GM12878 (cell line): ENCODE measurements around the gene EGF. TPM values are rescaled to one million over a fixed set of nuclear protein-coding genes. Genes with fewer than 3 reads are reported as not detected.

Experiments used
- ATAC-seq: fragments of 200-7000 bp; cut with Tn5 transposase; 3 replicates; pipeline ENCODE4 v1.9.1; 2020; ENCODE audit warnings: mild to moderate bottlenecking, moderate library complexity
- BruUV-seq: library from RNA; stranded (reverse); fragments of 400-500 nt; replicated peaks from 2 replicates; lab custom pipeline; 2021; lab: Mats Ljungman, UMichigan
- CTCF ChIA-PET: fragments of 300-600 bp; sonication (Branson Sonifier 250); formaldehyde crosslinking; extraction: SDS; loops from one replicate; lab custom pipeline; 2021; ENCODE audit warnings: inconsistent platforms; lab: Yijun Ruan, JAX
- POLR2A ChIA-PET: fragments of 350-600 bp; formaldehyde crosslinking; extraction: SDS; loops from one replicate; lab custom pipeline; 2021; ENCODE audit warnings: inconsistent platforms; lab: Charles Lee
- RAD21 ChIA-PET: fragments of 300-600 bp; sonication (Branson Sonifier 250); formaldehyde crosslinking; loops from one replicate; lab custom pipeline; 2023; ENCODE audit warnings: antibody characterized with exemption; ENCODE audit not compliant: unreplicated experiment; lab: Charles Lee
- SMC1A ChIA-PET: fragments of 300-600 bp; sonication (Branson Sonifier 250); formaldehyde crosslinking; loops from one replicate; lab custom pipeline; 2023; ENCODE audit not compliant: unreplicated experiment, uncharacterized antibody; lab: Charles Lee
- DNase-seq: peaks from one replicate; pipeline ENCODE4 v3.0.0-alpha.2; 2011; ENCODE audit warnings: low read depth, low spot score
- FAIRE-seq: peaks from 3 replicates; lab custom pipeline; 2011; peaks lifted over from hg19 to GRCh38; lab: Jason Lieb, UNC
- H2AFZ ChIP-seq: 2 replicates; pipeline ENCODE4 v1.6.0; 2011; ENCODE audit warnings: low read depth, low read length, control low read depth; ENCODE audit not compliant: control insufficient read depth
- H3K27ac ChIP-seq: 2 replicates; pipeline ENCODE4 v1.5.1; 2011; ENCODE audit warnings: control low read depth; ENCODE audit not compliant: control insufficient read depth, insufficient read depth
- H3K27me3 ChIP-seq, 2 experiments: replicated peaks in 1 of 2; 2 replicates each; pipeline versions ENCODE4 v1.6.0 to v1.6.1; 2011; ENCODE audit warnings: low read length in 1 of 2; ENCODE audit not compliant: control insufficient read depth in 2 of 2, insufficient read depth in 2 of 2
- H3K36me3 ChIP-seq, 2 experiments: 2 replicates each; pipeline ENCODE4 v1.5.1; 2011; ENCODE audit warnings: low read length in 1 of 2; ENCODE audit not compliant: control insufficient read depth in 2 of 2, insufficient read depth in 2 of 2
- H3K4me1 ChIP-seq: 2 replicates; pipeline ENCODE4 v1.6.1; 2011; ENCODE audit warnings: mild to moderate bottlenecking, low read length, moderate library complexity, mixed read lengths; ENCODE audit not compliant: control insufficient read depth, insufficient read depth
- H3K4me2 ChIP-seq: 2 replicates; pipeline ENCODE4 v1.6.0; 2011; ENCODE audit warnings: control low read depth; ENCODE audit not compliant: control insufficient read depth, insufficient read depth
- H3K4me3 ChIP-seq: fragments of 200-600 bp; sonication (generic); 2 replicates; pipeline ENCODE4 v1.5.1; 2016
- H3K79me2 ChIP-seq: 2 replicates; pipeline ENCODE4 v1.6.0; 2011; ENCODE audit warnings: low read length; ENCODE audit not compliant: control insufficient read depth, insufficient read depth
- H3K9ac ChIP-seq: 2 replicates; pipeline ENCODE4 v1.8.0; 2011; ENCODE audit warnings: low read length, control low read depth, mixed read lengths; ENCODE audit not compliant: control insufficient read depth, insufficient read depth
- H3K9me3 ChIP-seq: replicated peaks from 3 replicates; pipeline ENCODE4 v1.5.1; 2011; ENCODE audit warnings: mild to moderate bottlenecking, low read length; ENCODE audit not compliant: control insufficient read depth, insufficient read depth
- H4K20me1 ChIP-seq: 2 replicates; pipeline ENCODE4 v1.6.0; 2011; ENCODE audit not compliant: control insufficient read depth, insufficient read depth
- ASH2L ChIP-seq: fragments of 300-600, 200-600 bp; sonication (generic); IDR thresholded peaks from 2 replicates; pipeline ENCODE4 v1.6.1; 2017; ENCODE audit warnings: low read depth, mild to moderate bottlenecking, borderline replicate concordance
- ATF7 ChIP-seq: fragments of 450-650 bp; IDR thresholded peaks from 2 replicates; pipeline ENCODE4 v1.6.1; 2016; ENCODE audit warnings: low read depth, mild to moderate bottlenecking
- BCL11A ChIP-seq: IDR thresholded peaks from 2 replicates; pipeline ENCODE4 v1.6.1; 2011; ENCODE audit warnings: low read depth, low read length
- KLF5 ChIP-seq: fragments of 450-650 bp; IDR thresholded peaks from 2 replicates; pipeline ENCODE4 v1.6.1; 2014; ENCODE audit warnings: mild to moderate bottlenecking; ENCODE audit not compliant: partially characterized antibody
- POLR2AphosphoS2 ChIP-seq: IDR thresholded peaks from 2 replicates; pipeline ENCODE4 v1.6.1; 2011; ENCODE audit warnings: low read depth, mild to moderate bottlenecking, low read length, improper control_type of control experiment, moderate library complexity
- RB1 ChIP-seq: fragments of 450-650 bp; formaldehyde crosslinking; IDR thresholded peaks from 2 replicates; pipeline ENCODE4 v1.6.1; 2017; ENCODE audit warnings: mild to moderate bottlenecking, borderline replicate concordance
- RUNX3 ChIP-seq: IDR thresholded peaks from 2 replicates; pipeline ENCODE4 v1.6.1; 2012; ENCODE audit warnings: low read length, inconsistent platforms
- ZBED1 ChIP-seq: IDR thresholded peaks from 2 replicates; pipeline ENCODE4 v1.6.1; 2016; ENCODE audit warnings: borderline replicate concordance
- ZNF207 ChIP-seq: fragments of 450-650 bp; IDR thresholded peaks from 2 replicates; pipeline ENCODE4 v1.6.1; 2014; ENCODE audit warnings: antibody characterized with exemption, mild to moderate bottlenecking, borderline replicate concordance
- WGBS: methylation state at CpG from one replicate; pipeline ENCODE4 v1.1.6; 2016; ENCODE audit warnings: low lambda C conversion rate; ENCODE audit not compliant: insufficient replicate concordance, insufficient coverage; ENCODE audit errors: missing lambda C conversion rate; 5-methylcytosine and 5-hydroxymethylcytosine counted together
- in situ Hi-C: fragments of 300-500 bp; cut with MboI; formaldehyde crosslinking; loops from 9 replicates; pipeline ENCODE4 v1.14.3; 2018; ENCODE audit warnings: mixed read lengths
- intact Hi-C: fragments of 100-400 bp; cut with micrococcal nuclease; formaldehyde crosslinking; loops from one replicate; pipeline ENCODE4 v1.14.2; 2022; ENCODE audit not compliant: unreplicated experiment
- polyA plus RNA-seq, 11 experiments: library from polyadenylated mRNA; depleted of rRNA in 4 of 11; unstranded in 6 of 11; stranded (reverse) in 5 of 11; fragments of >200 nt; fragmentation: Nextera tagmentation in 4 of 11; fragmentation: Illumina TruSeq in 1 of 11; extraction: Ambion mirVana in 4 of 11; extraction: Trizol in 1 of 11; gene quantifications; 1 replicate in 1 of 11; 2 replicates in 10 of 11; pipeline versions ENCODE4 v1.2.1 to v1.2.3, GENCODE V29; 2011 to 2016; ENCODE audit warnings: inconsistent platforms in 2 of 11, missing spikeins in 2 of 11, low read depth in 1 of 11
- total RNA-seq, 4 experiments: library from RNA; depleted of rRNA in 3 of 4; stranded (reverse); fragments of >200 nt in 3 of 4; fragmentation: Illumina TruSeq in 1 of 4; extraction: Trizol in 1 of 4; gene quantifications; 2 replicates each; pipeline versions ENCODE4 v1.2.1 to v1.2.3, GENCODE V29; 2013 to 2021
- TF ChIP-seq, protein P1 (sequence below): fragments of 450-650 bp; IDR thresholded peaks from 2 replicates; pipeline ENCODE4 v1.6.1; 2017; ENCODE audit warnings: mild to moderate bottlenecking, moderate library complexity
- TF ChIP-seq, protein P2 (sequence below): fragments of 150-350 bp; IDR thresholded peaks from 2 replicates; pipeline ENCODE4 v1.6.1; 2016; ENCODE audit warnings: low read depth, low read length
- TF ChIP-seq, protein P3 (sequence below): fragments of 450-650 bp; IDR thresholded peaks from 2 replicates; pipeline ENCODE4 v1.6.1; 2017; ENCODE audit warnings: low read depth, mild to moderate bottlenecking, moderate library complexity

EGF gene
- total and polyA plus RNA-seq, 10 of the 15 experiments (the other 5 are each of a cell fraction or from before 2014, with no cell fraction given) = 0.02 to 0.90 (median 0.19) TPM; not detected in 4

DNA sequence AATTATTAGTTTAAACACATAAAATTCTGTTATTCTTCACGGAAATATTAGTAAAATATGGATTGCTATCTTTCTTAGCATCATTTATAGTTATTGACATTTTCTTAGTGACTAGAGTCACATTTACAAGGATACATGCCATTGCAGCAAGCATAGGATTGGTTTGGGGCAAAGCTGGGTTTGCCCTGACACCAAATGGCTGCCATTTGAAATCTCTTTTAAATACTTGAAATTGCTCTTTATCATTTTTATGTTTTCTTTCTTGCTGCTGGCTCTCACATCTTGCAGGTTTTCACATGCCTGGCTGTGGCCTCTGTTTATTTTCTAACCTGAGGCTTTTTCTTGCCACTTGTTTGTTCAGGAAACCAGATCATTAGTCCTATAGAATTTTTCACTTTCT is 39.9 kb downstream of the EGF start:
- ChIA-PET POLR2A (interaction anchor here (1.1 kb wide), 1 partner anchor 1888 kb away, joined by 6 read pairs; no protein-coding TSS in a partner anchor), CTCF (no interaction called here)
- in situ Hi-C loops = no loop called here

More for the DNA sequence above, 39.9 kb downstream of the EGF start:
- H3K9me3 ChIP-seq = no peaks in the 10 kb centered on the region
- FAIRE-seq (no peak), ATAC-seq (no peak), DNase-seq (no peak)
- no peaks in the 10 kb centered on the region for H3K27me3 ChIP-seq
- H3K36me3 ChIP-seq = no peaks in the 10 kb centered on the region
- BruUV-seq = no TSS peak
- H3K4me3 ChIP-seq = no peak overlapping the region
- ChIA-PET SMC1A (interaction anchor here (1.0 kb wide), 1 partner anchor 26 kb away, joined by 4 read pairs; no protein-coding TSS in a partner anchor), RAD21 (no interaction called here)
- intact Hi-C loops = no loop called here
- no peak overlapping the region for H2AFZ ChIP-seq
- H3K4me2 ChIP-seq = no peak overlapping the region
- H3K27ac ChIP-seq = no peak overlapping the region
- no peak for TF ChIP-seq POLR2AphosphoS2
- TF ChIP-seq ZBED1 = no peak
- no peak for TF ChIP-seq BCL11A
- TF ChIP-seq ZNF207 = no peak
- TF ChIP-seq KLF5 = no peak
- TF ChIP-seq, protein P1, sequence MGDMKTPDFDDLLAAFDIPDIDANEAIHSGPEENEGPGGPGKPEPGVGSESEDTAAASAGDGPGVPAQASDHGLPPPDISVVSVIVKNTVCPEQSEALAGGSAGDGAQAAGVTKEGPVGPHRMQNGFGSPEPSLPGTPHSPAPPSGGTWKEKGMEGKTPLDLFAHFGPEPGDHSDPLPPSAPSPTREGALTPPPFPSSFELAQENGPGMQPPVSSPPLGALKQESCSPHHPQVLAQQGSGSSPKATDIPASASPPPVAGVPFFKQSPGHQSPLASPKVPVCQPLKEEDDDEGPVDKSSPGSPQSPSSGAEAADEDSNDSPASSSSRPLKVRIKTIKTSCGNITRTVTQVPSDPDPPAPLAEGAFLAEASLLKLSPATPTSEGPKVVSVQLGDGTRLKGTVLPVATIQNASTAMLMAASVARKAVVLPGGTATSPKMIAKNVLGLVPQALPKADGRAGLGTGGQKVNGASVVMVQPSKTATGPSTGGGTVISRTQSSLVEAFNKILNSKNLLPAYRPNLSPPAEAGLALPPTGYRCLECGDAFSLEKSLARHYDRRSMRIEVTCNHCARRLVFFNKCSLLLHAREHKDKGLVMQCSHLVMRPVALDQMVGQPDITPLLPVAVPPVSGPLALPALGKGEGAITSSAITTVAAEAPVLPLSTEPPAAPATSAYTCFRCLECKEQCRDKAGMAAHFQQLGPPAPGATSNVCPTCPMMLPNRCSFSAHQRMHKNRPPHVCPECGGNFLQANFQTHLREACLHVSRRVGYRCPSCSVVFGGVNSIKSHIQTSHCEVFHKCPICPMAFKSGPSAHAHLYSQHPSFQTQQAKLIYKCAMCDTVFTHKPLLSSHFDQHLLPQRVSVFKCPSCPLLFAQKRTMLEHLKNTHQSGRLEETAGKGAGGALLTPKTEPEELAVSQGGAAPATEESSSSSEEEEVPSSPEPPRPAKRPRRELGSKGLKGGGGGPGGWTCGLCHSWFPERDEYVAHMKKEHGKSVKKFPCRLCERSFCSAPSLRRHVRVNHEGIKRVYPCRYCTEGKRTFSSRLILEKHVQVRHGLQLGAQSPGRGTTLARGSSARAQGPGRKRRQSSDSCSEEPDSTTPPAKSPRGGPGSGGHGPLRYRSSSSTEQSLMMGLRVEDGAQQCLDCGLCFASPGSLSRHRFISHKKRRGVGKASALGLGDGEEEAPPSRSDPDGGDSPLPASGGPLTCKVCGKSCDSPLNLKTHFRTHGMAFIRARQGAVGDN = no peak
- TF ChIP-seq, protein P2, sequence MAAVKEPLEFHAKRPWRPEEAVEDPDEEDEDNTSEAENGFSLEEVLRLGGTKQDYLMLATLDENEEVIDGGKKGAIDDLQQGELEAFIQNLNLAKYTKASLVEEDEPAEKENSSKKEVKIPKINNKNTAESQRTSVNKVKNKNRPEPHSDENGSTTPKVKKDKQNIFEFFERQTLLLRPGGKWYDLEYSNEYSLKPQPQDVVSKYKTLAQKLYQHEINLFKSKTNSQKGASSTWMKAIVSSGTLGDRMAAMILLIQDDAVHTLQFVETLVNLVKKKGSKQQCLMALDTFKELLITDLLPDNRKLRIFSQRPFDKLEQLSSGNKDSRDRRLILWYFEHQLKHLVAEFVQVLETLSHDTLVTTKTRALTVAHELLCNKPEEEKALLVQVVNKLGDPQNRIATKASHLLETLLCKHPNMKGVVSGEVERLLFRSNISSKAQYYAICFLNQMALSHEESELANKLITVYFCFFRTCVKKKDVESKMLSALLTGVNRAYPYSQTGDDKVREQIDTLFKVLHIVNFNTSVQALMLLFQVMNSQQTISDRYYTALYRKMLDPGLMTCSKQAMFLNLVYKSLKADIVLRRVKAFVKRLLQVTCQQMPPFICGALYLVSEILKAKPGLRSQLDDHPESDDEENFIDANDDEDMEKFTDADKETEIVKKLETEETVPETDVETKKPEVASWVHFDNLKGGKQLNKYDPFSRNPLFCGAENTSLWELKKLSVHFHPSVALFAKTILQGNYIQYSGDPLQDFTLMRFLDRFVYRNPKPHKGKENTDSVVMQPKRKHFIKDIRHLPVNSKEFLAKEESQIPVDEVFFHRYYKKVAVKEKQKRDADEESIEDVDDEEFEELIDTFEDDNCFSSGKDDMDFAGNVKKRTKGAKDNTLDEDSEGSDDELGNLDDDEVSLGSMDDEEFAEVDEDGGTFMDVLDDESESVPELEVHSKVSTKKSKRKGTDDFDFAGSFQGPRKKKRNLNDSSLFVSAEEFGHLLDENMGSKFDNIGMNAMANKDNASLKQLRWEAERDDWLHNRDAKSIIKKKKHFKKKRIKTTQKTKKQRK = no peak
- TF ChIP-seq, protein P3, sequence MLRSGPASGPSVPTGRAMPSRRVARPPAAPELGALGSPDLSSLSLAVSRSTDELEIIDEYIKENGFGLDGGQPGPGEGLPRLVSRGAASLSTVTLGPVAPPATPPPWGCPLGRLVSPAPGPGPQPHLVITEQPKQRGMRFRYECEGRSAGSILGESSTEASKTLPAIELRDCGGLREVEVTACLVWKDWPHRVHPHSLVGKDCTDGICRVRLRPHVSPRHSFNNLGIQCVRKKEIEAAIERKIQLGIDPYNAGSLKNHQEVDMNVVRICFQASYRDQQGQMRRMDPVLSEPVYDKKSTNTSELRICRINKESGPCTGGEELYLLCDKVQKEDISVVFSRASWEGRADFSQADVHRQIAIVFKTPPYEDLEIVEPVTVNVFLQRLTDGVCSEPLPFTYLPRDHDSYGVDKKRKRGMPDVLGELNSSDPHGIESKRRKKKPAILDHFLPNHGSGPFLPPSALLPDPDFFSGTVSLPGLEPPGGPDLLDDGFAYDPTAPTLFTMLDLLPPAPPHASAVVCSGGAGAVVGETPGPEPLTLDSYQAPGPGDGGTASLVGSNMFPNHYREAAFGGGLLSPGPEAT = no peak
- no peak for TF ChIP-seq RB1
- no peak for TF ChIP-seq ATF7
- no peak for TF ChIP-seq RUNX3
- no peak for TF ChIP-seq ASH2L
- no peaks in the 10 kb centered on the region for H4K20me1 ChIP-seq
- no peaks in the 10 kb centered on the region for H3K4me1 ChIP-seq
- 10% methylated on average over 1 of the region's 1 CpG for WGBS
- H3K9ac ChIP-seq = no peak overlapping the region
- no peaks in the 10 kb centered on the region for H3K79me2 ChIP-seq
